Astrocyte (in vitro differentiated cells and primary cell): ENCODE data around the gene PCLO.

ENCODE experiments used
- EZH2 ChIP-seq: IDR thresholded peaks from 2 replicates; pipeline ENCODE4 v1.6.1; 2012; ENCODE audit warnings: mild to moderate bottlenecking, low read length, inconsistent platforms; ENCODE audit not compliant: insufficient read depth
- TF ChIP-seq, protein P1 (sequence below): IDR thresholded peaks from 2 replicates; pipeline ENCODE4 v1.5.1; 2011; ENCODE audit warnings: low read depth, mild to moderate bottlenecking, inconsistent platforms, low read length, moderate library complexity; ENCODE audit not compliant: insufficient read depth

DNA sequence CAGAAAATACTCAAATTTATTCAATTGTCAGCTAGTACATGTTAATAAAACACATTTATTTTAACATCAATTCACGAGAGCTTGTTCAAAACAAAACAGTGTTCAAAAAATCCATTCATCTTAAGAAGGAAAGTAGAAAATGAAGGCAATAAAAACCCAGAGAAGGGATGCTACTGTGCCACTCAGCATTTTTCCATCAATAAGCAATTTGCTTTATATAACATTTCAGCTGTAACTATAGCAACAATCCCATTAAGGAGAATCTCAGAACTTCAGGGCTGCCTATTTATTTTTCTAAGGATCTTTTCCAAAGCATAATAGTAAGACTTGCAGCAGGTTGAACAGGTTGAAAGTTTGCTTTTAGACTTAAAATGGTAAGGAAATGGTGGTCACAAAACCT is 190.5 kb downstream of the PCLO start:
- TF ChIP-seq, protein P1, sequence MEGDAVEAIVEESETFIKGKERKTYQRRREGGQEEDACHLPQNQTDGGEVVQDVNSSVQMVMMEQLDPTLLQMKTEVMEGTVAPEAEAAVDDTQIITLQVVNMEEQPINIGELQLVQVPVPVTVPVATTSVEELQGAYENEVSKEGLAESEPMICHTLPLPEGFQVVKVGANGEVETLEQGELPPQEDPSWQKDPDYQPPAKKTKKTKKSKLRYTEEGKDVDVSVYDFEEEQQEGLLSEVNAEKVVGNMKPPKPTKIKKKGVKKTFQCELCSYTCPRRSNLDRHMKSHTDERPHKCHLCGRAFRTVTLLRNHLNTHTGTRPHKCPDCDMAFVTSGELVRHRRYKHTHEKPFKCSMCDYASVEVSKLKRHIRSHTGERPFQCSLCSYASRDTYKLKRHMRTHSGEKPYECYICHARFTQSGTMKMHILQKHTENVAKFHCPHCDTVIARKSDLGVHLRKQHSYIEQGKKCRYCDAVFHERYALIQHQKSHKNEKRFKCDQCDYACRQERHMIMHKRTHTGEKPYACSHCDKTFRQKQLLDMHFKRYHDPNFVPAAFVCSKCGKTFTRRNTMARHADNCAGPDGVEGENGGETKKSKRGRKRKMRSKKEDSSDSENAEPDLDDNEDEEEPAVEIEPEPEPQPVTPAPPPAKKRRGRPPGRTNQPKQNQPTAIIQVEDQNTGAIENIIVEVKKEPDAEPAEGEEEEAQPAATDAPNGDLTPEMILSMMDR = no peak
- no peak for TF ChIP-seq EZH2
